GM18502 (cell line): ENCODE results near the gene MED9.

Experiments used
- ATAC-seq: cut with Tn5 transposase; IDR thresholded peaks from one replicate; pipeline ENCODE4 v1.9.1; 2021; ENCODE audit warnings: mild to moderate bottlenecking; ENCODE audit not compliant: unreplicated experiment, poor library complexity

The MED9 gene

GRCh38 chr17:17512866-17513265 is 36.1 kb downstream of the MED9 start:
- ATAC-seq = no peak

- ATAC-seq = no peak
Observed at GRCh38 chr17:17513626-17514025, 36.8 kb downstream of the MED9 start.

- no peak for ATAC-seq
Observed at GRCh38 chr17:17514361-17514992, 37.7 kb downstream of the MED9 start.

- ATAC-seq = no peak
Observed at GRCh38 chr17:17514993-17515933, 38.5 kb downstream of the MED9 start.

GRCh38 chr17:17515934-17516930 is 39.4 kb downstream of the MED9 start:
- ATAC-seq = no peak

- ATAC-seq = no peak
Observed at GRCh38 chr17:17516941-17517720, 40.3 kb downstream of the MED9 start.

GRCh38 chr17:17518014-17518413 is 41.2 kb downstream of the MED9 start:
- no peak for ATAC-seq

- ATAC-seq = no peak
Observed at GRCh38 chr17:17518951-17519350, 42.2 kb downstream of the MED9 start.

- ATAC-seq = no peak
Observed at GRCh38 chr17:17519886-17520285, 43.1 kb downstream of the MED9 start.

GRCh38 chr17:17520599-17521232 is 43.9 kb downstream of the MED9 start:
- no peak for ATAC-seq

GRCh38 chr17:17523001-17523730 is 46.4 kb downstream of the MED9 start:
- ATAC-seq = no peak

GRCh38 chr17:17523731-17524490 is 47.1 kb downstream of the MED9 start:
- ATAC-seq = no peak

- no peak for ATAC-seq
Observed at GRCh38 chr17:17525311-17525710, 48.5 kb downstream of the MED9 start.

GRCh38 chr17:17525956-17526355 is 49.2 kb downstream of the MED9 start:
- ATAC-seq = no peak

GRCh38 chr17:17526369-17526768 is 49.6 kb downstream of the MED9 start:
- ATAC-seq = no peak

GRCh38 chr17:17527534-17527933 is 50.7 kb downstream of the MED9 start:
- ATAC-seq = no peak

- ATAC-seq = no peak
Observed at GRCh38 chr17:17527956-17528500, 51.2 kb downstream of the MED9 start.
